Breast epithelium (tissue), 4 donors: Measurements from ENCODE around the gene SIK2. TPM values are rescaled to one million over a fixed set of nuclear protein-coding genes. Genes with fewer than 3 reads are reported as not detected.

Experiments
- DNase-seq, 2 donors: peaks; one replicate each; pipeline ENCODE4 v3.0.0-alpha.2; 2019; ENCODE audit warnings: low spot score in 2 of 2
- H3K27ac ChIP-seq, 2 donors: fragments of 200-600 bp; sonication (generic) in 1 of 2; one replicate each; pipeline ENCODE4 v1.5.1; 2016 to 2019; ENCODE audit warnings: mild to moderate bottlenecking in 1 of 2
- H3K27me3 ChIP-seq, 2 donors: fragments of 200-600 bp; sonication (generic) in 1 of 2; one replicate each; pipeline versions ENCODE4 v1.5.1 to v1.6.0; 2017 to 2019; ENCODE audit warnings: control low read depth in 1 of 2, mild to moderate bottlenecking in 1 of 2
- H3K36me3 ChIP-seq: fragments of 200-600 bp; one replicate; pipeline ENCODE4 v1.5.1; 2019
- H3K4me1 ChIP-seq, 2 donors: fragments of 200-600 bp; sonication (generic); one replicate each; pipeline ENCODE4 v1.5.1; 2016 to 2019; ENCODE audit warnings: control low read depth in 1 of 2
- H3K4me3 ChIP-seq, 3 donors: fragments of 200-600 bp; sonication (generic); 1 replicate in 2 of 3; 2 replicates in 1 of 3; pipeline ENCODE4 v1.5.1; 2016 to 2019; ENCODE audit warnings: mild to moderate bottlenecking in 3 of 3, moderate library complexity in 2 of 3
- H3K9me3 ChIP-seq, 2 donors: fragments of 200-600 bp; sonication (generic) in 1 of 2; one replicate each; pipeline ENCODE4 v1.5.1; 2016 to 2019; ENCODE audit warnings: control low read depth in 1 of 2
- CTCF ChIP-seq, 3 donors: fragments of 450-650 bp; IDR thresholded peaks; one replicate each; pipeline ENCODE4 v1.5.1; 2016 to 2017; ENCODE audit warnings: antibody characterized with exemption in 3 of 3, mild to moderate bottlenecking in 3 of 3, moderate library complexity in 3 of 3
- POLR2A ChIP-seq: fragments of 450-650 bp; IDR thresholded peaks from one replicate; pipeline ENCODE4 v1.6.1; 2016; ENCODE audit warnings: antibody characterized with exemption, mild to moderate bottlenecking, moderate library complexity
- POLR2AphosphoS5 ChIP-seq, 3 donors: sonication (generic); formaldehyde crosslinking; IDR thresholded peaks; one replicate each; pipeline ENCODE4 v1.6.1; 2017; ENCODE audit warnings: antibody characterized with exemption in 3 of 3
- intact Hi-C: fragments of 100-400 bp; cut with DNase I; formaldehyde crosslinking; loops from one replicate; pipeline ENCODE4 v1.15.1; 2023; ENCODE audit warnings: low total_unique reads
- total RNA-seq, 3 donors: library from RNA; depleted of rRNA; stranded (reverse); fragments of >200 nt; gene quantifications; one replicate each; pipeline ENCODE4 v1.1.0, GENCODE V29; 2016

The SIK2 gene
- total RNA-seq, result 10 to 100 TPM; 19.0 to 56.6 (median 30.7) TPM

DNA sequence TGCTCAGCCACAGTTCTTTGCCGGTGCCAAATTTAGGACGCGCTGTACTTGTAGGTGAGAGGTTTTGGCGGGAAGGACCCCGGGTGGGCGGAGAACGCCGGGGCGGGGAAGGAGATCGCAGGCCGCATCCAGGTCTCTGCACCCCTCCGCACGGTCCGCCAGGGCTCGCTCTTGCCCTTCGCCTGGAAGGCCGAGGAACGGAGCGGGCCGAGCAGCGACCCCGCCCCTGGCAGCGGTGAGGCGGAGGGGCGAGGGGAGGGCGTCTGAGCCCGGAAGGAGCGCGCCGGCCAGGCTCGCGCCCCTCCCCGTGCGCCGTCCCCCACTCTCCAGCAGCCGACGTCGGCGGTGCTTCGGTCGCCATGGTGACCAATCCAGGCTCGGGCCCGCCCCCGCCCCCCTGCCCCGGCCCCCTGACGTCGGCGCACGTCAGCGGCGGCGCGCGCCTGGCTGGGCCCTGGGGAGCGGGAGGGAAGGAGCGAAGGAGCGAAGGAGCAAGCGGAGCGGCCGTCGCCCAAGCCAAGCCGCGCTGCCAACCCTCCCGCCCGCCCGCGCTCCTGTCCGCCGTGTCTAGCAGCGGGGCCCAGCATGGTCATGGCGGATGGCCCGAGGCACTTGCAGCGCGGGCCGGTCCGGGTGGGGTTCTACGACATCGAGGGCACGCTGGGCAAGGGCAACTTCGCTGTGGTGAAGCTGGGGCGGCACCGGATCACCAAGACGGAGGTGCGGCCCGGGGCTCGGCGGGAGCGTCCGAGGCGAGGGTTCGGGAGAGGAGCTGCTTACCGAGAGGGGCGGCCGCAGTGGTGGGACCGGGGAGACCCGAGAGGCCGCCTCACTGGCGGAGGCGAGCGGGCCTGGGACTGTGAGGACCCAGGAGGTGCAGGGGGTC lies at the start of gene SIK2:
Gene SIK2, plus strand, starts transcription at position 471 of the 886 bp plus-strand sequence. Its CDS starts 115 bp downstream, at position 586.
- peaks cover 0 to 3% of the 10 kb centered on the region in 2 donors for H3K4me1 ChIP-seq
- H3K27ac ChIP-seq, result peak within 1 kb of the TSS; percentile 96 to 99
- intact Hi-C loops, result no loop called here
- peak; percentile 90 to 94 for DNase-seq
- peak within 1 kb of the TSS; percentile 78 to 93 (median 82) for H3K4me3 ChIP-seq
- TF ChIP-seq CTCF (IDR thresholded peaks at IDR 0.05) (peak; percentile 80 to 96 (median 96)), POLR2A (no peak), POLR2AphosphoS5 (IDR thresholded peaks at IDR 0.05) (peak; percentile 54 to 85 (median 82))
- H3K36me3 ChIP-seq, result no peaks in the 10 kb centered on the region
- H3K27me3 ChIP-seq, result no peaks in the 10 kb centered on the region
- no peaks in the 10 kb centered on the region for H3K9me3 ChIP-seq

GRCh38 chr11:111554532-111554931 lies 47.7 kb upstream of the SIK2 start:
- no peaks in the 10 kb centered on the region for H3K36me3 ChIP-seq
- no peak overlapping the region for H3K4me3 ChIP-seq
- no peaks in the 10 kb centered on the region for H3K4me1 ChIP-seq
- no peak for DNase-seq
- H3K27ac ChIP-seq, result no peak overlapping the region
- H3K27me3 ChIP-seq, result no peaks in the 10 kb centered on the region
- no peak for TF ChIP-seq POLR2A
- no peak for TF ChIP-seq POLR2AphosphoS5 (IDR thresholded peaks at IDR 0.05)
- intact Hi-C loops, result no loop called here
- H3K9me3 ChIP-seq, result no peaks in the 10 kb centered on the region

DNA sequence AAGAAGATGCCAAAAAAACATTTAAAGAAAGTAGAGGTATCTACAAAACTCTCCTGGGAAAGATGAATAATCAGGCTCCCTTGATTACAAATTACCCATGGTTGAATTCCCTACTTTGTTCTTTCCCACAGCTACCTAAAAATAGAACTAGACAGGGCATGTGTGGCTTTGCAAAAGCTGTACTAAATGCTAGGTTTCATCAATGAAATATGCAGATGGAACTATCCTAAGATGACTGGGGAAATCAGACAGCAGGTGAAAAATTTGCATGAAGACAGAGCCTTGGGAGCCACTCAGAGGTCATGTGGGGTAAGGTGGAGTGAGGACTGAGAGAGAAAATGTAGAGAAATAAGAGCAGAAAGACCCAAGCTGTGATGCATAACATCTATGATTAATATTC lies 47.0 kb upstream of the SIK2 start:
- no peak overlapping the region for H3K27ac ChIP-seq

DNA sequence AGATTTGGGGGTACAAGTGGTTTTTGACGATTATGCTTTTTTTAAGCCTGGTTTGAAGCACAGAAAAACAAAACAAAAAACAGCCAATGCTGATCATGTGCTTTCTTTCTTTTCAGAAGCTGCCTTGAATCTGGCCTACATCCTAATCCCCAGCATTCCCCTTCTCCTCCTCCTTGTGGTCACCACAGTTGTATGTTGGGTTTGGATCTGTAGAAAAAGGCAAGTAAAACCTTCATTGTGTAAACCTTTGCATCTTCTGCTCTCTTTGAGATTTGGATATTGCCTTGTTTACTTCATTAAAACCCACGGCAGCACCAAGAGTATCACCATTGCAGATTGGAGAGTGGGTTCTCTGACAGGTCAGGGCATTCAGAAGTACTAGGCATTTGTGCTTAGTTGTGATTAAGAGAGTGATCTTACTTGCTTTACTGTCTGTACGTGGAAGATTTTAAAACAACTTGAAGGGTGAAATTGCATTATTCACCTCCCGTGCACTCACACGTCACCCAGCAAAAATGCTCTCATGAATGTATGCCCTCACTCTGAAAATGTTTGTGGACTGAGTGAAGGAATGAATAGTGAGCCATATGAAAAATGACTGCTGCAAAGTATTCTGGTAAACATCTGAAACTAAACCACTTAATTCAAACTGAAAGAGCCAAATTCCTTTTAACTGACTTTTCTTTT lies 44.7 kb upstream of the SIK2 start:
- intact Hi-C loops, result no loop called here
- H3K4me3 ChIP-seq, result no peak overlapping the region
- H3K36me3 ChIP-seq, result no peaks in the 10 kb centered on the region
- H3K4me1 ChIP-seq, result no peaks in the 10 kb centered on the region
- no peaks in the 10 kb centered on the region for H3K9me3 ChIP-seq
- no peak for DNase-seq
- H3K27me3 ChIP-seq, result no peaks in the 10 kb centered on the region
- H3K27ac ChIP-seq, result peak overlapping the region in 1 of 2 donors; percentile 44
- TF ChIP-seq CTCF (IDR thresholded peaks at IDR 0.05), result no peak
- no peak for TF ChIP-seq POLR2A
- no peak for TF ChIP-seq POLR2AphosphoS5 (IDR thresholded peaks at IDR 0.05)

More for the DNA sequence above, 47.0 kb upstream of the SIK2 start:
- H3K36me3 ChIP-seq, result no peaks in the 10 kb centered on the region
- H3K4me3 ChIP-seq, result no peak overlapping the region
- H3K4me1 ChIP-seq, result no peaks in the 10 kb centered on the region
- TF ChIP-seq CTCF (IDR thresholded peaks at IDR 0.05) (no peak), POLR2AphosphoS5 (IDR thresholded peaks at IDR 0.05) (no peak), POLR2A (no peak)
- no peaks in the 10 kb centered on the region for H3K27me3 ChIP-seq
- intact Hi-C loops, result no loop called here
- DNase-seq, result no peak
- H3K9me3 ChIP-seq, result no peaks in the 10 kb centered on the region

- Histone ChIP-seq H3K4me1 (no peaks in the 10 kb centered on the region), H3K27me3 (no peaks in the 10 kb centered on the region), H3K36me3 (no peaks in the 10 kb centered on the region), H3K27ac (no peak overlapping the region), H3K4me3 (no peak overlapping the region), H3K9me3 (no peaks in the 10 kb centered on the region)
- TF ChIP-seq CTCF (IDR thresholded peaks at IDR 0.05) (no peak), POLR2AphosphoS5 (IDR thresholded peaks at IDR 0.05) (no peak), POLR2A (no peak)
- DNase-seq, result no peak
- intact Hi-C loops, result no loop called here
Observed at GRCh38 chr11:111559800-111560464, 42.3 kb upstream of the SIK2 start.
